Large intestine (tissue), 3 donors: ENCODE measurements around the gene ARAP1. TPM values are rescaled to one million over a fixed set of nuclear protein-coding genes. Genes with fewer than 3 reads are reported as not detected.

Source experiments
- DNase-seq, 2 donors: peaks; one replicate each; pipeline versions ENCODE4 v3.0.0 to v3.0.0-alpha.2; 2013
- H3K27ac ChIP-seq: one replicate; pipeline ENCODE4 v1.5.1; 2013; ENCODE audit warnings: low read length
- H3K27me3 ChIP-seq: 2 replicates; pipeline ENCODE4 v1.6.1; 2013; ENCODE audit warnings: low read length; ENCODE audit not compliant: control insufficient read depth, insufficient read depth
- H3K36me3 ChIP-seq: 2 replicates; pipeline ENCODE4 v1.6.1; 2013; ENCODE audit warnings: low read length; ENCODE audit not compliant: control insufficient read depth, insufficient read depth
- H3K4me1 ChIP-seq: one replicate; pipeline ENCODE4 v1.6.1; 2013; ENCODE audit warnings: low read length; ENCODE audit not compliant: control insufficient read depth, insufficient read depth
- H3K4me3 ChIP-seq: one replicate; pipeline ENCODE4 v1.5.1; 2013; ENCODE audit warnings: low read length
- H3K9me3 ChIP-seq: one replicate; pipeline ENCODE4 v1.6.1; 2013; ENCODE audit warnings: mild to moderate bottlenecking, low read depth, low read length, moderate library complexity; ENCODE audit not compliant: control insufficient read depth
- WGBS: methylation state at CpG from one replicate; pipeline ENCODE4 v1.1.5; 2013; ENCODE audit warnings: low lambda C conversion rate; ENCODE audit not compliant: insufficient coverage; 5-methylcytosine and 5-hydroxymethylcytosine counted together
- polyA plus RNA-seq: library from polyadenylated mRNA; unstranded; fragments of 120-200 nt; gene quantifications from one replicate; pipeline ENCODE4 v1.2.1, GENCODE V29; 2013

Gene ARAP1
- polyA plus RNA-seq, 1 donor = 69.1 TPM

DNA sequence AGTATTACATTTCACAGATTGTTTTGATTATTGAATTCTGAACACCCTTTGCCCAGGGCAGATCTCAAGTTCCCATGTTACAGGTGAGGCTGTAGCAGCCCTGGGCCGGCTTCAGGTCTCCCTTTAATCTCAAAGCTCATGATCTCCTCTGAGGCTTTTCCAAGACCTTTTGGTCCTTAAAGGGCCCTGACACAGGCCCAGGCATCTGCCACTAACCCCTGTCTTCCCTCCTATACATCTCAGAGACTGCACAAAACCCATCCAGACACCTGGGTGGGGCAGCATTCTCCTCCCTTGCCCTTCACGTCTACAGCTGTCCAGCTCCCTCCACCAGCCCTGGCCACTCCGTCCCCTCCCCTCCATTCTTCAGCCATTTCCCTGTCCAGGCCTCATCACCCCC, 115.8 kb downstream of the ARAP1 start:
- 60% methylated on average over 1 of the region's 3 CpGs for WGBS

DNA sequence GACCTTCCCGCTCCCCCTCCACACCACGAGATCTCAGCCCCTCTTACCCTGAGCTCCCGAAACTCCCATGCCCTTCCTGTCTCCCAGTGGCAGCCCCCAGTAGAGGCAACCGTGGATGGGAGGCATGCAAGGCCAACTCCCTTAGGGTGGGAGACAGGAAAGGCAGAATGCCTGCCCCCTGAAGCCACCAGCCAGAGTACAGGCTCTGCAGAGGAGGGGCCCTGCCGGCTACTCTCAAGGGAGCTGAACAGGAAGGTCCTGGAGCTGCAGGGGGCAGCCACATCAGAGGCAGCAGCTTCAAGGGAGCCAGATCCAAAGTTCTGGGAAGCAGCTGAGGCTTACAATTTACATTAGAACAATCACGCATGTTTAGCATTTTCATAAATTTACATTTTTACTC, 116.3 kb downstream of the ARAP1 start:
- peaks cover 5% of the 10 kb centered on the region for H3K4me1 ChIP-seq
- H3K4me3 ChIP-seq = no peak overlapping the region
- H3K27me3 ChIP-seq = peaks cover 38% of the 10 kb centered on the region
- no peak for DNase-seq
- 83% methylated on average over 1 of the region's 6 CpGs for WGBS
- H3K36me3 ChIP-seq = no peaks in the 10 kb centered on the region
- no peaks in the 10 kb centered on the region for H3K9me3 ChIP-seq
- no peak overlapping the region for H3K27ac ChIP-seq

More for the DNA sequence above, 115.8 kb downstream of the ARAP1 start:
- Histone ChIP-seq H3K9me3 (no peaks in the 10 kb centered on the region), H3K36me3 (no peaks in the 10 kb centered on the region), H3K4me3 (no peak overlapping the region), H3K4me1 (peaks cover 5% of the 10 kb centered on the region), H3K27me3 (peaks cover 43% of the 10 kb centered on the region), H3K27ac (no peak overlapping the region)
- DNase-seq = no peak

DNA sequence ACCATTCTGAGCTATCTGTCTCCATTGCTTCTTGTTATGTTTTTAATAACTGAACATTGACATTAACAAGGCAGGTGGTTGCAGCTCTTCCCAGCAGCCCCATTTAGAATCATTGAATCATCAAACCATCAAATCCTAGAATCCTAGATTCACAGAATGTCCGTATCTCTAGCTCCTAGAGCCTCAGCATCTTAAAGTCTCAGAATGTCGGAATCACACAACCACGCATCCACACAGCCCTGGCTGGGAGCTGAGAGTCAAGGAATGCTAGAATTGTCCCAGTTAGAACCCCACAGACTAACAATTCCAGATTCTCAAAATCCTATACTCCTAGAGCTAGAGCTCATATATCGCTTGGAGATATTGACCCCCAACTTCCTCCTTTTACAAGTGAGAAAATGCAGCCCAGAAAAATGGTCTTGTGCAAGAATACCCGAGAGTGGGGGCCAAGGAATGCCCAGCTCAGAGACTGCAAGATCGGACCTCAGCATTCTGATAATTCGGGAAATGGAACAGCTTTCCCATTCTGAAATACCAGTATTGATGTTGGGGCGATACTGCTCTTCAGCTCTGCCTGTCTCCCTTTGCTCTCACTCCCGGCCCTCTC, 116.8 kb downstream of the ARAP1 start:
- H3K9me3 ChIP-seq = no peaks in the 10 kb centered on the region
- H3K27ac ChIP-seq = no peak overlapping the region
- no peaks in the 10 kb centered on the region for H3K36me3 ChIP-seq
- peaks cover 5% of the 10 kb centered on the region for H3K4me1 ChIP-seq
- no peak overlapping the region for H3K4me3 ChIP-seq
- no CpG with 5 or more reads among the region's 9 CpGs for WGBS
- DNase-seq = no peak
- peaks cover 33% of the 10 kb centered on the region for H3K27me3 ChIP-seq

Other genes with a start within 250 kb of the ARAP1 start
- gene PDE2A, start 78.0 kb downstream of the ARAP1 start, polyA plus RNA-seq = 15.1 TPM
- 331 TPM for gene STARD10, start 41.6 kb upstream of the ARAP1 start, polyA plus RNA-seq
- 47.5 TPM for gene ATG16L2, start 62.0 kb upstream of the ARAP1 start, polyA plus RNA-seq